CD4-positive, alpha-beta T cell treated with Interferon gamma for 1 hour (primary cell): ENCODE measurements around the gene RTBDN.
A peak's percentile ranks its signal among the peaks of the same experiment; 100 is the strongest.

Source experiments
- DNase-seq: peaks from one replicate; pipeline ENCODE4 v3.0.0-alpha.2; 2020

The RTBDN gene

GRCh38 chr19:12791345-12792050, 42.9 kb downstream of the RTBDN start, which contains the start of gene JUNB:
Gene JUNB, plus strand, starts transcription at chr19:12791486. Its CDS starts 286 bp downstream, at chr19:12791772.
- peak; percentile 99 for DNase-seq

- DNase-seq = no peak
Observed at GRCh38 chr19:12790628-12791344, 43.6 kb downstream of the RTBDN start.

GRCh38 chr19:12789904-12790619, 44.3 kb downstream of the RTBDN start:
- DNase-seq = peak; percentile 99

GRCh38 chr19:12789098-12789903, 45.1 kb downstream of the RTBDN start:
- DNase-seq = no peak

- peak; percentile 86 for DNase-seq
Observed at GRCh38 chr19:12788682-12789097, 45.7 kb downstream of the RTBDN start.

- no peak for DNase-seq
Observed at GRCh38 chr19:12788042-12788681, 46.2 kb downstream of the RTBDN start.

- no peak for DNase-seq
Observed at GRCh38 chr19:12787458-12787857, 46.9 kb downstream of the RTBDN start.

GRCh38 chr19:12786952-12787351, 47.4 kb downstream of the RTBDN start:
- DNase-seq = no peak

- DNase-seq = peak; percentile 86
Observed at GRCh38 chr19:12786141-12786870, 48.1 kb downstream of the RTBDN start.

- peak; percentile 51 for DNase-seq
Observed at GRCh38 chr19:12785431-12786031, 48.8 kb downstream of the RTBDN start.

GRCh38 chr19:12784871-12785430, 49.4 kb downstream of the RTBDN start:
- DNase-seq = peak; percentile 67

- no peak for DNase-seq
Observed at GRCh38 chr19:12784394-12784870, 49.9 kb downstream of the RTBDN start.

- DNase-seq = peak; percentile 51
Observed at GRCh38 chr19:12783849-12784393, 50.5 kb downstream of the RTBDN start.

GRCh38 chr19:12783291-12783848, 51.0 kb downstream of the RTBDN start:
- DNase-seq = no peak

GRCh38 chr19:12782424-12783290, 51.7 kb downstream of the RTBDN start:
- peak; percentile 97 for DNase-seq

GRCh38 chr19:12782174-12782423, 52.3 kb downstream of the RTBDN start:
- no peak for DNase-seq

GRCh38 chr19:12779162-12779993, 55.0 kb downstream of the RTBDN start:
- DNase-seq = no peak

- DNase-seq = no peak
Observed at GRCh38 chr19:12778905-12779161, 55.5 kb downstream of the RTBDN start.
